HepG2 (cell line): ENCODE data around the gene CDK3. TPM values are rescaled to one million over a fixed set of nuclear protein-coding genes. Genes with fewer than 3 reads are reported as not detected.
A peak's percentile ranks its signal among the peaks of the same experiment; 100 is the strongest.

Experiments used
- DNMT3B ChIP-seq: conservative IDR thresholded peaks from 2 replicates; pipeline ENCODE4 v1.6.1; 2016; ENCODE audit warnings: missing biosample characterization, control low read depth
- JUN ChIP-seq: sonication (generic); formaldehyde crosslinking; IDR thresholded peaks from 2 replicates; pipeline ENCODE4 v1.4.0; 2020; ENCODE audit warnings: mild to moderate bottlenecking, missing genetic modification reagents
- LCORL ChIP-seq, 2 experiments: fragments of 450-650 bp in 1 of 2; sonication (generic) in 1 of 2; formaldehyde crosslinking in 1 of 2; IDR thresholded peaks; 2 replicates each; pipeline versions ENCODE4 v1.5.0 to v1.6.1; 2017 to 2020; ENCODE audit warnings: antibody characterized with exemption in 1 of 2, missing genetic modification reagents in 1 of 2
- MIER2 ChIP-seq: IDR thresholded peaks from 2 replicates; pipeline ENCODE4 v1.6.1; 2016; ENCODE audit warnings: missing biosample characterization, missing genetic modification reagents
- MTF1 ChIP-seq: sonication (generic); formaldehyde crosslinking; IDR thresholded peaks from 2 replicates; pipeline ENCODE4 v1.5.0; 2020; ENCODE audit warnings: missing genetic modification reagents
- MXI1 ChIP-seq: IDR thresholded peaks from 3 replicates; pipeline ENCODE4 v1.6.1; 2012; ENCODE audit warnings: low read depth, low read length, inconsistent platforms, borderline replicate concordance
- NCOR1 ChIP-seq: fragments of 200-600 bp; sonication (generic); IDR thresholded peaks from 2 replicates; pipeline ENCODE4 v1.7.0; 2017; ENCODE audit warnings: antibody characterized with exemption, low read length, borderline replicate concordance
- NFATC3 ChIP-seq: sonication (generic); formaldehyde crosslinking; IDR thresholded peaks from 2 replicates; pipeline ENCODE4 v1.5.1; 2020; ENCODE audit warnings: mild to moderate bottlenecking, missing genetic modification reagents
- STAT5B ChIP-seq: sonication (generic); formaldehyde crosslinking; IDR thresholded peaks from 2 replicates; pipeline ENCODE4 v1.4.0; 2020; ENCODE audit warnings: missing genetic modification reagents
- TEAD3 ChIP-seq: optimal IDR thresholded peaks from 2 replicates; pipeline ENCODE3; 2016; ENCODE audit warnings: borderline replicate concordance
- TGIF2 ChIP-seq: IDR thresholded peaks from 2 replicates; pipeline ENCODE4 v1.6.1; 2016; ENCODE audit warnings: control low read depth, missing compliant biosample characterization
- TRIM24 ChIP-seq: sonication (generic); formaldehyde crosslinking; IDR thresholded peaks from 2 replicates; pipeline ENCODE4 v1.8.0; 2022; ENCODE audit warnings: mild to moderate bottlenecking, missing genetic modification reagents
- XBP1 ChIP-seq: sonication (generic); formaldehyde crosslinking; IDR thresholded peaks from 2 replicates; pipeline ENCODE4 v1.5.0; 2020; ENCODE audit warnings: missing genetic modification reagents
- XRCC5 ChIP-seq: fragments of 200-400 bp; formaldehyde crosslinking; optimal IDR thresholded peaks from 2 replicates; pipeline ENCODE3; 2017; ENCODE audit warnings: mild to moderate bottlenecking, low read length
- ZNF296 ChIP-seq: sonication (generic); formaldehyde crosslinking; conservative IDR thresholded peaks from 2 replicates; pipeline ENCODE4 v1.5.0; 2020; ENCODE audit warnings: mild to moderate bottlenecking, missing genetic modification reagents
- ZNF350 ChIP-seq: sonication (generic); formaldehyde crosslinking; IDR thresholded peaks from 2 replicates; pipeline ENCODE4 v1.4.0; 2020; ENCODE audit warnings: mild to moderate bottlenecking, low read depth, missing genetic modification reagents, borderline replicate concordance
- ZNF354B ChIP-seq: sonication (generic); formaldehyde crosslinking; IDR thresholded peaks from 2 replicates; pipeline ENCODE4 v1.8.0; 2022; ENCODE audit warnings: mild to moderate bottlenecking, missing genetic modification reagents
- ZNF562 ChIP-seq: sonication (generic); formaldehyde crosslinking; IDR thresholded peaks from 2 replicates; pipeline ENCODE4 v1.8.0; 2022; ENCODE audit warnings: missing genetic modification reagents, borderline replicate concordance
- ZNF749 ChIP-seq: sonication (generic); formaldehyde crosslinking; IDR thresholded peaks from 2 replicates; pipeline ENCODE4 v1.8.0; 2022; ENCODE audit warnings: mild to moderate bottlenecking, missing genetic modification reagents, moderate library complexity, borderline replicate concordance
- ZNF788 ChIP-seq: sonication (generic); formaldehyde crosslinking; IDR thresholded peaks from 2 replicates; pipeline ENCODE4 v1.5.0; 2020; ENCODE audit warnings: mild to moderate bottlenecking, missing genetic modification reagents, borderline replicate concordance
- ZSCAN20 ChIP-seq: sonication (generic); formaldehyde crosslinking; IDR thresholded peaks from 2 replicates; pipeline ENCODE4 v1.4.0; 2020; ENCODE audit warnings: missing genetic modification reagents, mild to moderate bottlenecking, borderline replicate concordance
- polyA plus RNA-seq, 8 experiments: library from polyadenylated mRNA; depleted of rRNA in 3 of 8; stranded (reverse) in 7 of 8; unstranded in 1 of 8; fragments of >200 nt; fragmentation: Illumina TruSeq in 4 of 8; extraction: Trizol in 4 of 8; gene quantifications; 2 replicates each; pipeline versions ENCODE4 v1.2.1 to v1.2.3, GENCODE V29; 2011 to 2016; ENCODE audit warnings: low read depth in 4 of 8, missing spikeins in 1 of 8, mixed read lengths in 1 of 8; ENCODE audit not compliant: insufficient read depth in 1 of 8
- total RNA-seq, 5 experiments: library from RNA; depleted of rRNA; stranded (reverse); fragments of >200 nt; fragmentation: Illumina TruSeq; extraction: Trizol; gene quantifications; 2 replicates each; pipeline ENCODE4 v1.2.3, GENCODE V29; 2016; ENCODE audit warnings: low read depth in 1 of 5
- TF ChIP-seq, protein P1 (sequence below): sonication (generic); formaldehyde crosslinking; IDR thresholded peaks from 2 replicates; pipeline ENCODE4 v1.5.0; 2020; ENCODE audit warnings: missing genetic modification reagents
- TF ChIP-seq, protein P2 (sequence below): sonication (generic); formaldehyde crosslinking; IDR thresholded peaks from 2 replicates; pipeline ENCODE4 v1.5.0; 2020; ENCODE audit warnings: missing genetic modification reagents, mild to moderate bottlenecking, borderline replicate concordance
- TF ChIP-seq, protein P3 (sequence below): sonication (generic); formaldehyde crosslinking; IDR thresholded peaks from 2 replicates; pipeline ENCODE4 v1.4.0; 2020; ENCODE audit warnings: missing genetic modification reagents

Gene CDK3
- total and polyA plus RNA-seq, 2 of the 13 experiments (the other 11 are each of a cell fraction or from before 2014, with no cell fraction given) = 5.8 to 11.4 TPM

GRCh38 chr17:75978938-75979704 lies 21.5 kb upstream of the CDK3 start, which contains the start of the genes ACOX1 and TEN1 (continued):
- TF ChIP-seq ZNF350 (CRISPR knock-in tag) (peak; percentile 91; the same call in 1 of the 2 replicates), ZNF749 (CRISPR knock-in tag) (no peak; the same call in 1 of the 2 replicates), NCOR1 (peak; percentile 82; the same call in 1 of the 2 replicates), ZSCAN20 (peak; percentile 66), TRIM24 (CRISPR knock-in tag) (no peak), JUN (CRISPR knock-in tag) (peak; percentile 45; the same call in 1 of the 2 replicates), NFATC3 (CRISPR knock-in tag) (peak; percentile 89), DNMT3B (CRISPR knock-in tag) (0 out of 2 replicates have a peak, but pooled peaks have one; percentile 26), XBP1 (CRISPR knock-in tag) (peak; percentile 76; the same call in 1 of the 2 replicates), STAT5B (CRISPR knock-in tag) (peak; percentile 14; the same call in 1 of the 2 replicates), ZNF354B (CRISPR knock-in tag) (peak; percentile 6), LCORL (IDR thresholded peaks at IDR 0.05) (0 out of 2 replicates have a peak, but pooled peaks have one; percentile 41), LCORL (CRISPR knock-in tag; IDR thresholded peaks at IDR 0.05) (peak; percentile 89), ZNF562 (CRISPR knock-in tag) (no peak), TGIF2 (CRISPR knock-in tag) (peak; percentile 64), ZNF788 (CRISPR knock-in tag) (peak; percentile 38), MTF1 (CRISPR knock-in tag) (0 out of 2 replicates have a peak, but pooled peaks have one; percentile 38), MIER2 (CRISPR knock-in tag) (no peak; the same call in none of the 2 replicates), XRCC5 (peak; percentile 23), ZNF296 (CRISPR knock-in tag) (no peak), TEAD3 (peak; percentile 39), MXI1 (peak; percentile 73; the same call in 1 of the 3 replicates)
- TF ChIP-seq, protein P1, sequence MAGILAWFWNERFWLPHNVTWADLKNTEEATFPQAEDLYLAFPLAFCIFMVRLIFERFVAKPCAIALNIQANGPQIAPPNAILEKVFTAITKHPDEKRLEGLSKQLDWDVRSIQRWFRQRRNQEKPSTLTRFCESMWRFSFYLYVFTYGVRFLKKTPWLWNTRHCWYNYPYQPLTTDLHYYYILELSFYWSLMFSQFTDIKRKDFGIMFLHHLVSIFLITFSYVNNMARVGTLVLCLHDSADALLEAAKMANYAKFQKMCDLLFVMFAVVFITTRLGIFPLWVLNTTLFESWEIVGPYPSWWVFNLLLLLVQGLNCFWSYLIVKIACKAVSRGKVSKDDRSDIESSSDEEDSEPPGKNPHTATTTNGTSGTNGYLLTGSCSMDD (CRISPR knock-in tag) = no peak
- TF ChIP-seq, protein P2, sequence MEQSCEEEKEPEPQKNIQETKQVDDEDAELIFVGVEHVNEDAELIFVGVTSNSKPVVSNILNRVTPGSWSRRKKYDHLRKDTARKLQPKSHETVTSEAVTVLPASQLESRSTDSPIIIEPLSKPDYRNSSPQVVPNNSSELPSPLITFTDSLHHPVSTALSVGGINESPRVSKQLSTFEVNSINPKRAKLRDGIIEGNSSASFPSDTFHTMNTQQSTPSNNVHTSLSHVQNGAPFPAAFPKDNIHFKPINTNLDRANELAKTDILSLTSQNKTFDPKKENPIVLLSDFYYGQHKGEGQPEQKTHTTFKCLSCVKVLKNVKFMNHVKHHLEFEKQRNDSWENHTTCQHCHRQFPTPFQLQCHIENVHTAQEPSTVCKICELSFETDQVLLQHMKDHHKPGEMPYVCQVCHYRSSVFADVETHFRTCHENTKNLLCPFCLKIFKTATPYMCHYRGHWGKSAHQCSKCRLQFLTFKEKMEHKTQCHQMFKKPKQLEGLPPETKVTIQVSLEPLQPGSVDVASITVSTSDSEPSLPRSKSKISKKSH = 0 out of 2 replicates have a peak, but pooled peaks have one; percentile 20
- TF ChIP-seq, protein P3, sequence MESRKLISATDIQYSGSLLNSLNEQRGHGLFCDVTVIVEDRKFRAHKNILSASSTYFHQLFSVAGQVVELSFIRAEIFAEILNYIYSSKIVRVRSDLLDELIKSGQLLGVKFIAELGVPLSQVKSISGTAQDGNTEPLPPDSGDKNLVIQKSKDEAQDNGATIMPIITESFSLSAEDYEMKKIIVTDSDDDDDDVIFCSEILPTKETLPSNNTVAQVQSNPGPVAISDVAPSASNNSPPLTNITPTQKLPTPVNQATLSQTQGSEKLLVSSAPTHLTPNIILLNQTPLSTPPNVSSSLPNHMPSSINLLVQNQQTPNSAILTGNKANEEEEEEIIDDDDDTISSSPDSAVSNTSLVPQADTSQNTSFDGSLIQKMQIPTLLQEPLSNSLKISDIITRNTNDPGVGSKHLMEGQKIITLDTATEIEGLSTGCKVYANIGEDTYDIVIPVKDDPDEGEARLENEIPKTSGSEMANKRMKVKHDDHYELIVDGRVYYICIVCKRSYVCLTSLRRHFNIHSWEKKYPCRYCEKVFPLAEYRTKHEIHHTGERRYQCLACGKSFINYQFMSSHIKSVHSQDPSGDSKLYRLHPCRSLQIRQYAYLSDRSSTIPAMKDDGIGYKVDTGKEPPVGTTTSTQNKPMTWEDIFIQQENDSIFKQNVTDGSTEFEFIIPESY (CRISPR knock-in tag) = peak; percentile 65
